Activated CD8-positive, alpha-beta memory T cell treated with anti-CD3 and anti-CD28 coated beads, Interleukin-2, amount 10 ng/mL, durations not matched to agents 7 days and 5 days (primary cell): Measurements from ENCODE around the gene RPS14. TPM values are rescaled to one million over a fixed set of nuclear protein-coding genes. Genes with fewer than 3 reads are reported as not detected.
A peak's percentile ranks its signal among the peaks of the same experiment; 100 is the strongest.

Experiments
- ATAC-seq: fragments of 150-1000 bp; cut with Tn5 transposase; one replicate; pipeline ENCODE4 v1.10.0; 2021; ENCODE audit warnings: moderate library complexity
- CTCF ChIA-PET: fragments of 350-600 bp; sonication (Branson Sonifier 250); formaldehyde crosslinking; loops from one replicate; lab custom pipeline; 2021; ENCODE audit warnings: antibody characterized with exemption; lab: Charles Lee
- DNase-seq: peaks from one replicate; pipeline ENCODE4 v3.0.0-alpha.2; 2020
- H3K27ac Mint-ChIP-seq: one replicate; pipeline ENCODE4 v1.8.0; 2021; ENCODE audit warnings: mild to moderate bottlenecking, mixed read lengths
- H3K27me3 Mint-ChIP-seq: one replicate; pipeline ENCODE4 v1.8.0; 2021; ENCODE audit warnings: mixed read lengths
- H3K36me3 Mint-ChIP-seq: one replicate; pipeline ENCODE4 v1.8.0; 2021; ENCODE audit warnings: mild to moderate bottlenecking, mixed read lengths
- H3K4me1 Mint-ChIP-seq: one replicate; pipeline ENCODE4 v1.8.0; 2021; ENCODE audit warnings: mixed read lengths
- H3K4me3 Mint-ChIP-seq: one replicate; pipeline ENCODE4 v1.8.0; 2021; ENCODE audit warnings: mild to moderate bottlenecking, moderate library complexity, mixed read lengths
- H3K9me3 Mint-ChIP-seq: one replicate; pipeline ENCODE4 v1.8.0; 2022; ENCODE audit warnings: low read depth, mixed read lengths
- total RNA-seq, 2 experiments: library from RNA; stranded (reverse); gene quantifications; one replicate each; pipeline ENCODE4 v1.2.3, GENCODE V29; 2021

RPS14 gene
- total RNA-seq, 2 experiments from 2014 or later: 1,980 to 2,218 TPM

- H3K4me3 Mint-ChIP-seq: peak overlapping the region; percentile 98
- no peaks in the 10 kb centered on the region for H3K9me3 Mint-ChIP-seq
- DNase-seq (no peak), ATAC-seq (no peak)
- peaks cover 33% of the 10 kb centered on the region for H3K4me1 Mint-ChIP-seq
- H3K36me3 Mint-ChIP-seq: peaks cover 28% of the 10 kb centered on the region
- CTCF ChIA-PET: interaction anchor here (0.8 to 7.8 kb wide), 4 partner anchors 14 to 413 kb away, joined by 3 to 68 read pairs (median 14); partner anchors contain the start of genes HMGXB3 and TIGD6
- H3K27me3 Mint-ChIP-seq: no peaks in the 10 kb centered on the region
- H3K27ac Mint-ChIP-seq: peak overlapping the region; percentile 99
Observed at GRCh38 chr5:150413176-150413901, 36.2 kb downstream of the RPS14 start.

- ATAC-seq (peak; percentile 82), DNase-seq (peak; percentile 98)
- CTCF ChIA-PET: interaction anchor here (0.6 to 7.8 kb wide), 6 partner anchors 14 to 412 kb away, joined by 3 to 68 read pairs (median 6); partner anchors contain the start of genes HMGXB3 and TIGD6
- H3K36me3 Mint-ChIP-seq: peaks cover 34% of the 10 kb centered on the region
- no peaks in the 10 kb centered on the region for H3K27me3 Mint-ChIP-seq
- no peaks in the 10 kb centered on the region for H3K9me3 Mint-ChIP-seq
- H3K4me3 Mint-ChIP-seq: peak within 1 kb of the TSS; percentile 98
- H3K4me1 Mint-ChIP-seq: peaks cover 37% of the 10 kb centered on the region
- peak within 1 kb of the TSS; percentile 99 for H3K27ac Mint-ChIP-seq
Observed at GRCh38 chr5:150412319-150413175, 37.0 kb downstream of the RPS14 start, which contains the start of gene CD74. Gene CD74 (minus strand): TSS chr5:150412910. CDS start chr5:150412749, 161 bp downstream.

GRCh38 chr5:150411245-150411979 is 38.1 kb downstream of the RPS14 start:
- no peaks in the 10 kb centered on the region for H3K27me3 Mint-ChIP-seq
- CTCF ChIA-PET: interaction anchor here (1.1 to 7.8 kb wide), 8 partner anchors 11 to 61 kb away, joined by 3 to 68 read pairs (median 6); no protein-coding TSS in a partner anchor
- ATAC-seq (peak; percentile 18), DNase-seq (peak; percentile 92)
- H3K4me3 Mint-ChIP-seq: peak overlapping the region; percentile 98
- peaks cover 43% of the 10 kb centered on the region for H3K4me1 Mint-ChIP-seq
- peak overlapping the region; percentile 99 for H3K27ac Mint-ChIP-seq
- peaks cover 44% of the 10 kb centered on the region for H3K36me3 Mint-ChIP-seq
- H3K9me3 Mint-ChIP-seq: no peaks in the 10 kb centered on the region

GRCh38 chr5:150410524-150411244 is 38.9 kb downstream of the RPS14 start:
- peaks cover 43% of the 10 kb centered on the region for H3K4me1 Mint-ChIP-seq
- ATAC-seq: peak; percentile 14
- CTCF ChIA-PET: interaction anchor here (0.9 to 7.8 kb wide), 10 partner anchors 11 to 61 kb away, joined by 3 to 68 read pairs (median 4); no protein-coding TSS in a partner anchor
- H3K27me3 Mint-ChIP-seq: no peaks in the 10 kb centered on the region
- H3K9me3 Mint-ChIP-seq: no peaks in the 10 kb centered on the region
- H3K36me3 Mint-ChIP-seq: peaks cover 50% of the 10 kb centered on the region
- peak; percentile 79 for DNase-seq
- H3K27ac Mint-ChIP-seq: peak overlapping the region; percentile 99
- H3K4me3 Mint-ChIP-seq: peak overlapping the region; percentile 98

- DNase-seq (peak; percentile 84), ATAC-seq (peak; percentile 25)
- H3K27ac Mint-ChIP-seq: peak overlapping the region; percentile 99
- peak overlapping the region; percentile 98 for H3K4me3 Mint-ChIP-seq
- no peaks in the 10 kb centered on the region for H3K27me3 Mint-ChIP-seq
- no peaks in the 10 kb centered on the region for H3K9me3 Mint-ChIP-seq
- peaks cover 57% of the 10 kb centered on the region for H3K36me3 Mint-ChIP-seq
- peaks cover 39% of the 10 kb centered on the region for H3K4me1 Mint-ChIP-seq
- CTCF ChIA-PET: interaction anchor here (0.6 to 7.8 kb wide), 12 partner anchors 11 to 174 kb away, joined by 3 to 68 read pairs (median 4); no protein-coding TSS in a partner anchor
Observed at GRCh38 chr5:150409638-150410523, 39.7 kb downstream of the RPS14 start.

GRCh38 chr5:150408231-150408943 is 41.2 kb downstream of the RPS14 start:
- Mint-ChIP-seq H3K27ac (peak overlapping the region; percentile 99), H3K4me1 (peaks cover 32% of the 10 kb centered on the region), H3K27me3 (no peaks in the 10 kb centered on the region), H3K36me3 (peaks cover 63% of the 10 kb centered on the region), H3K4me3 (peak overlapping the region; percentile 98), H3K9me3 (no peaks in the 10 kb centered on the region)
- no peak for DNase-seq
- CTCF ChIA-PET: interaction anchor here (1.1 to 5.9 kb wide), 2 partner anchors 28 to 42 kb away, joined by 5 to 20 read pairs; no protein-coding TSS in a partner anchor
- no peak for ATAC-seq

GRCh38 chr5:150407096-150407720 is 42.3 kb downstream of the RPS14 start:
- no peaks in the 10 kb centered on the region for H3K9me3 Mint-ChIP-seq
- CTCF ChIA-PET: interaction anchor here (1.0 to 1.7 kb wide), 2 partner anchors 9 to 31 kb away, joined by 3 read pairs; no protein-coding TSS in a partner anchor
- no peak overlapping the region for H3K4me3 Mint-ChIP-seq
- H3K27me3 Mint-ChIP-seq: no peaks in the 10 kb centered on the region
- ATAC-seq (no peak), DNase-seq (no peak)
- peaks cover 63% of the 10 kb centered on the region for H3K36me3 Mint-ChIP-seq
- peak overlapping the region; percentile 99 for H3K27ac Mint-ChIP-seq
- peaks cover 26% of the 10 kb centered on the region for H3K4me1 Mint-ChIP-seq

GRCh38 chr5:150406723-150407095 is 42.8 kb downstream of the RPS14 start:
- no peak for DNase-seq
- Mint-ChIP-seq H3K27me3 (no peaks in the 10 kb centered on the region), H3K4me1 (peaks cover 27% of the 10 kb centered on the region), H3K36me3 (peaks cover 66% of the 10 kb centered on the region), H3K9me3 (no peaks in the 10 kb centered on the region), H3K4me3 (no peak overlapping the region), H3K27ac (peak overlapping the region; percentile 28)
- no peak for ATAC-seq
- CTCF ChIA-PET: interaction anchor here (1.0 to 1.7 kb wide), 3 partner anchors 9 to 31 kb away, joined by 3 read pairs; no protein-coding TSS in a partner anchor

GRCh38 chr5:150406103-150406722 is 43.3 kb downstream of the RPS14 start:
- H3K27ac Mint-ChIP-seq: peak overlapping the region; percentile 14
- peaks cover 31% of the 10 kb centered on the region for H3K4me1 Mint-ChIP-seq
- CTCF ChIA-PET: interaction anchor here (1.0 to 1.7 kb wide), 3 partner anchors 8 to 32 kb away, joined by 3 read pairs; no protein-coding TSS in a partner anchor
- no peaks in the 10 kb centered on the region for H3K27me3 Mint-ChIP-seq
- no peak overlapping the region for H3K4me3 Mint-ChIP-seq
- ATAC-seq: no peak
- no peaks in the 10 kb centered on the region for H3K9me3 Mint-ChIP-seq
- peaks cover 67% of the 10 kb centered on the region for H3K36me3 Mint-ChIP-seq
- DNase-seq: no peak
